KMS-11 (cell line): ENCODE measurements around the gene TBC1D14.

ENCODE experiments used
- H2AFZ ChIP-seq: fragments of 200-600 bp; sonication (generic); 2 replicates; pipeline ENCODE4 v1.6.1; 2016; ENCODE audit warnings: antibody characterized with exemption, mixed run types, low read depth
- H3K27ac ChIP-seq: fragments of 200-600 bp; sonication (generic); 2 replicates; pipeline ENCODE4 v1.6.1; 2016; ENCODE audit warnings: mild to moderate bottlenecking, mixed run types
- H3K27me3 ChIP-seq: fragments of 200-600 bp; sonication (generic); 2 replicates; pipeline ENCODE4 v1.6.1; 2017; ENCODE audit warnings: mild to moderate bottlenecking, low read depth, mixed run types, moderate library complexity; ENCODE audit not compliant: insufficient read depth
- H3K36me3 ChIP-seq: fragments of 200-600 bp; sonication (generic); 2 replicates; pipeline ENCODE4 v1.6.1; 2017; ENCODE audit warnings: mild to moderate bottlenecking, mixed run types; ENCODE audit not compliant: insufficient read depth
- H3K4me1 ChIP-seq: fragments of 200-600 bp; sonication (generic); 2 replicates; pipeline ENCODE4 v1.6.1; 2016; ENCODE audit warnings: mild to moderate bottlenecking, low read depth, mixed run types; ENCODE audit not compliant: poor library complexity, severe bottlenecking
- H3K4me2 ChIP-seq: fragments of 200-600 bp; sonication (generic); 2 replicates; pipeline ENCODE4 v1.7.0; 2016; ENCODE audit warnings: mild to moderate bottlenecking, mixed run types
- H3K4me3 ChIP-seq: fragments of 200-600 bp; sonication (generic); IDR thresholded peaks from 2 replicates; pipeline ENCODE4 v1.6.1; 2017; ENCODE audit warnings: low read depth, low read length, mixed read lengths; ENCODE audit not compliant: insufficient read depth
- H3K79me2 ChIP-seq: fragments of 200-600 bp; sonication (generic); 2 replicates; pipeline ENCODE4 v1.6.1; 2016; ENCODE audit warnings: low read depth, mixed run types; ENCODE audit not compliant: insufficient read depth
- H3K9ac ChIP-seq: fragments of 200-600 bp; sonication (generic); 2 replicates; pipeline ENCODE4 v1.6.1; 2016; ENCODE audit warnings: mild to moderate bottlenecking, mixed run types
- H4K20me1 ChIP-seq: fragments of 200-600 bp; sonication (generic); 2 replicates; pipeline ENCODE4 v1.6.1; 2016; ENCODE audit warnings: mild to moderate bottlenecking, mixed run types; ENCODE audit not compliant: insufficient read depth
- CTCF ChIP-seq: fragments of 200-600 bp; sonication (generic); conservative IDR thresholded peaks from 2 replicates; pipeline ENCODE4 v1.6.1; 2017; ENCODE audit warnings: low read depth, mild to moderate bottlenecking, antibody characterized with exemption, low read length, moderate library complexity, mixed read lengths

The TBC1D14 gene

GRCh38 chr4:6986072-6986780, 76.6 kb downstream of the TBC1D14 start:
- Histone ChIP-seq H3K4me1 (peaks cover 51% of the 10 kb centered on the region), H3K27me3 (no peaks in the 10 kb centered on the region), H4K20me1 (no peaks in the 10 kb centered on the region; the same call in 1 of the 2 replicates), H3K4me3 (peak overlapping the region; percentile 91), H3K79me2 (peaks cover 28% of the 10 kb centered on the region; the same call in 1 of the 2 replicates), H2AFZ (peak overlapping the region; percentile 57), H3K27ac (peak overlapping the region; percentile 87), H3K36me3 (no peaks in the 10 kb centered on the region), H3K4me2 (peak overlapping the region; percentile 94), H3K9ac (peak overlapping the region; percentile 77; the same call in 1 of the 2 replicates)
- no peak for TF ChIP-seq CTCF

GRCh38 chr4:6986781-6987587, 77.4 kb downstream of the TBC1D14 start:
- peak overlapping the region; percentile 57 for H2AFZ ChIP-seq
- H3K4me2 ChIP-seq: peak overlapping the region; percentile 94
- peak overlapping the region; percentile 77; the same call in 1 of the 2 replicates for H3K9ac ChIP-seq
- H3K27ac ChIP-seq: peak overlapping the region; percentile 87
- H3K27me3 ChIP-seq: no peaks in the 10 kb centered on the region
- no peak for TF ChIP-seq CTCF
- H3K36me3 ChIP-seq: no peaks in the 10 kb centered on the region
- peaks cover 59% of the 10 kb centered on the region for H3K4me1 ChIP-seq
- H3K4me3 ChIP-seq: no peak overlapping the region
- H3K79me2 ChIP-seq: peaks cover 28% of the 10 kb centered on the region; the same call in 1 of the 2 replicates
- H4K20me1 ChIP-seq: no peaks in the 10 kb centered on the region; the same call in 1 of the 2 replicates

DNA sequence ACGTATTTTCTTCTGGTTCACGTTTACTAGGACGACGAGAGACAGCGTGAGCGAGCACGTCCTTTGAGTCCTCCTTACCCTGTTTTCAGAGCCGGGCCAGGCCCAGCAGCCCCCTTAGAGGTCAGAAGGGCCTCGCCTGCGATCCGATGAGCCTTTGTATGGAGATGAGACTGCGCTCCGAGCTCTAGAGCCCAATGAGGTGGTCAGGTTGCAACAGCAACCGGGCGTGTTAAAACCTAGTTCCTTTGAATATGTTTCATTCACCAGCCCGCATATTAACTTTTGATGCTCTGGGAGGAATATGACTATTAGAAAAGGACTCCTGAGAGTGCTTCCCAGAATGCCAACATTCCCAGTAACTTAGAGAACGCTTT, 77.9 kb downstream of the TBC1D14 start:
- peaks cover 65% of the 10 kb centered on the region for H3K4me1 ChIP-seq
- H4K20me1 ChIP-seq: no peaks in the 10 kb centered on the region; the same call in 1 of the 2 replicates
- no peaks in the 10 kb centered on the region for H3K27me3 ChIP-seq
- peak overlapping the region; percentile 41; the same call in 1 of the 2 replicates for H2AFZ ChIP-seq
- H3K27ac ChIP-seq: peak overlapping the region; percentile 54
- peaks cover 30% of the 10 kb centered on the region; the same call in 1 of the 2 replicates for H3K79me2 ChIP-seq
- no peak overlapping the region for H3K4me3 ChIP-seq
- H3K36me3 ChIP-seq: no peaks in the 10 kb centered on the region
- no peak for TF ChIP-seq CTCF
- H3K9ac ChIP-seq: peak overlapping the region; percentile 37; the same call in 1 of the 2 replicates
- peak overlapping the region; percentile 80 for H3K4me2 ChIP-seq

GRCh38 chr4:6988016-6988715, 78.5 kb downstream of the TBC1D14 start:
- peak overlapping the region; percentile 80 for H3K4me2 ChIP-seq
- peaks cover 71% of the 10 kb centered on the region for H3K4me1 ChIP-seq
- H3K27ac ChIP-seq: peak overlapping the region; percentile 54
- no peaks in the 10 kb centered on the region; the same call in 1 of the 2 replicates for H4K20me1 ChIP-seq
- no peak overlapping the region for H3K4me3 ChIP-seq
- H3K36me3 ChIP-seq: no peaks in the 10 kb centered on the region
- H3K9ac ChIP-seq: peak overlapping the region; percentile 37; the same call in 1 of the 2 replicates
- no peak overlapping the region for H2AFZ ChIP-seq
- no peak for TF ChIP-seq CTCF
- H3K27me3 ChIP-seq: no peaks in the 10 kb centered on the region
- H3K79me2 ChIP-seq: peaks cover 36% of the 10 kb centered on the region; the same call in 1 of the 2 replicates
